Glutamatergic neuron (in vitro differentiated cells): ENCODE results near the gene TAT. TPM values are rescaled to one million over a fixed set of nuclear protein-coding genes. Genes with fewer than 3 reads are reported as not detected.
"Not testable (repeated sequence)": the region's sequence is repeated elsewhere in the genome, so short reads cannot be mapped to it uniquely, and the experiment has no call there.

Source experiments
- DNase-seq: peaks from one replicate; pipeline ENCODE4 v3.0.0; 2022
- H3K27ac Mint-ChIP-seq: one replicate; pipeline ENCODE4 v1.8.0; 2020; ENCODE audit warnings: mild to moderate bottlenecking, mixed read lengths, inconsistent platforms; ENCODE audit not compliant: unreplicated experiment
- H3K27me3 Mint-ChIP-seq: one replicate; pipeline ENCODE4 v1.8.0; 2020; ENCODE audit warnings: mild to moderate bottlenecking, moderate library complexity, mixed read lengths, inconsistent platforms; ENCODE audit not compliant: unreplicated experiment
- H3K36me3 Mint-ChIP-seq: one replicate; pipeline ENCODE4 v1.8.0; 2020; ENCODE audit warnings: mild to moderate bottlenecking, mixed read lengths, inconsistent platforms; ENCODE audit not compliant: unreplicated experiment
- H3K4me1 Mint-ChIP-seq: one replicate; pipeline ENCODE4 v1.8.0; 2020; ENCODE audit warnings: mild to moderate bottlenecking, low read depth, mixed read lengths, inconsistent platforms; ENCODE audit not compliant: unreplicated experiment
- H3K4me3 Mint-ChIP-seq: one replicate; pipeline ENCODE4 v1.8.0; 2020; ENCODE audit warnings: mild to moderate bottlenecking, mixed read lengths, inconsistent platforms; ENCODE audit not compliant: unreplicated experiment
- H3K9me3 Mint-ChIP-seq: one replicate; pipeline ENCODE4 v1.8.0; 2020; ENCODE audit warnings: mild to moderate bottlenecking, moderate library complexity, mixed read lengths, inconsistent platforms; ENCODE audit not compliant: unreplicated experiment
- total RNA-seq: library from RNA; stranded (reverse); fragmentation: NEBNext Ultra II Directional; extraction: Animal tissue kit (Norgen Biotek cat#: 25700); gene quantifications from one replicate; pipeline ENCODE4 v1.2.1, GENCODE V29; 2021; ENCODE audit not compliant: unreplicated experiment
- TF ChIP-seq, protein P1 (sequence below): fragments of 200-600 bp; sonication (generic); IDR thresholded peaks from one replicate; pipeline ENCODE4 v1.5.0; 2021; ENCODE audit not compliant: partially characterized antibody, unreplicated experiment

Gene TAT
- total RNA-seq, 1 donor from 2014 or later, result not detected

DNA sequence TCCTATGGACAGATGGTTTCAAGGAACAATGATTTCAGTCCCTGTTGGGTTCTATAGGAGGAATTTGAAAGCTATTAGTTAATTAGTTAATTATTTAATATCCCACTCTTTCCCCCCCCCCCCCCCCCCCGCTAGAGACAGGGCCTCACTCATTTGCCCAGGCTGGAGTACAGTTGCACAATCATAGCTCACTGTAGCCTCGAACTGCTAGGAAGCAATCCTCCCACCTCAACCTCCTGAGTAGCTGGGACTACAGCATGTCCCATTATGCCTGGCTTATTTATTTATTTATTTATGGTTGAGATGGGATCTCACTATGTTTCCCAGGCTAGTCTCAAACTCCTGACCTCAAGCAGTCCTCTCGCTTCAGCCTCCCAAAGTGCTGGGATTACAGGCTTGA lies 15.0 kb upstream of the TAT start:
- peaks cover 3% of the 10 kb centered on the region for H3K9me3 Mint-ChIP-seq
- no peaks in the 10 kb centered on the region for H3K36me3 Mint-ChIP-seq
- TF ChIP-seq, protein P1, sequence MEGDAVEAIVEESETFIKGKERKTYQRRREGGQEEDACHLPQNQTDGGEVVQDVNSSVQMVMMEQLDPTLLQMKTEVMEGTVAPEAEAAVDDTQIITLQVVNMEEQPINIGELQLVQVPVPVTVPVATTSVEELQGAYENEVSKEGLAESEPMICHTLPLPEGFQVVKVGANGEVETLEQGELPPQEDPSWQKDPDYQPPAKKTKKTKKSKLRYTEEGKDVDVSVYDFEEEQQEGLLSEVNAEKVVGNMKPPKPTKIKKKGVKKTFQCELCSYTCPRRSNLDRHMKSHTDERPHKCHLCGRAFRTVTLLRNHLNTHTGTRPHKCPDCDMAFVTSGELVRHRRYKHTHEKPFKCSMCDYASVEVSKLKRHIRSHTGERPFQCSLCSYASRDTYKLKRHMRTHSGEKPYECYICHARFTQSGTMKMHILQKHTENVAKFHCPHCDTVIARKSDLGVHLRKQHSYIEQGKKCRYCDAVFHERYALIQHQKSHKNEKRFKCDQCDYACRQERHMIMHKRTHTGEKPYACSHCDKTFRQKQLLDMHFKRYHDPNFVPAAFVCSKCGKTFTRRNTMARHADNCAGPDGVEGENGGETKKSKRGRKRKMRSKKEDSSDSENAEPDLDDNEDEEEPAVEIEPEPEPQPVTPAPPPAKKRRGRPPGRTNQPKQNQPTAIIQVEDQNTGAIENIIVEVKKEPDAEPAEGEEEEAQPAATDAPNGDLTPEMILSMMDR, result no peak
- H3K27ac Mint-ChIP-seq, result no peak overlapping the region
- DNase-seq, result no peak
- H3K27me3 Mint-ChIP-seq, result no peaks in the 10 kb centered on the region
- no peaks in the 10 kb centered on the region for H3K4me1 Mint-ChIP-seq
- H3K4me3 Mint-ChIP-seq, result no peak overlapping the region

- Mint-ChIP-seq H3K36me3 (no peaks in the 10 kb centered on the region), H3K27ac (no peak overlapping the region), H3K9me3 (peaks cover 3% of the 10 kb centered on the region), H3K27me3 (peaks cover 2% of the 10 kb centered on the region), H3K4me1 (no peaks in the 10 kb centered on the region), H3K4me3 (no peak overlapping the region)
- no peak for DNase-seq
- TF ChIP-seq, protein P1, result no peak
Measured at GRCh38 chr16:71590584-71590983, 13.7 kb upstream of the TAT start.

GRCh38 chr16:71590071-71590470 lies 13.2 kb upstream of the TAT start:
- H3K4me3 Mint-ChIP-seq, H3K27ac Mint-ChIP-seq, H3K36me3 Mint-ChIP-seq, H3K4me1 Mint-ChIP-seq, DNase-seq, H3K27me3 Mint-ChIP-seq, H3K9me3 Mint-ChIP-seq: not testable (repeated sequence)

GRCh38 chr16:71589334-71589733 lies 12.4 kb upstream of the TAT start:
- not testable (repeated sequence) for H3K27ac Mint-ChIP-seq, DNase-seq, H3K4me1 Mint-ChIP-seq, H3K9me3 Mint-ChIP-seq, H3K4me3 Mint-ChIP-seq, H3K36me3 Mint-ChIP-seq, H3K27me3 Mint-ChIP-seq

DNA sequence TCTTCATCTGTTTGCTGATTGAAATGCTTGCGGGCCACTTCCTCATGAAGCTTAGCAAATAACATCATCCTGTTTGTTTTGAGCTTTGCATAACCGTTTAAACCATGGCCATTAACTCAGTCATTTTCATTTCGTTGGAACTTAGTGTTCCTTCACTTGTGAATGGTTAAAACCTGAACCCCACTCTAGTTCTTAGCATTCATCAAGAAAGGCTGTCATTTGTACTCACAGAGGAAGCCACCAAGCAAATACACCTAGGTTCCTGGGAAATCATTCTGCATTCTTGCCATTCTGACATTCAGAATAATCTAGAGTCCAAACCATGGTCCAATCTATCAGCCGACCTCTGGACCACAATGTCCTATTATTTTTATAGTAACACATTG lies 8.4 kb upstream of the TAT start:
- TF ChIP-seq, protein P1, result no peak
- no peaks in the 10 kb centered on the region for H3K36me3 Mint-ChIP-seq
- H3K4me1 Mint-ChIP-seq, result no peaks in the 10 kb centered on the region
- H3K27me3 Mint-ChIP-seq, result peaks cover 2% of the 10 kb centered on the region
- H3K27ac Mint-ChIP-seq, result no peak overlapping the region
- peaks cover 2% of the 10 kb centered on the region for H3K9me3 Mint-ChIP-seq
- DNase-seq, result no peak
- H3K4me3 Mint-ChIP-seq, result no peak overlapping the region

- Mint-ChIP-seq H3K4me1 (no peaks in the 10 kb centered on the region), H3K4me3 (no peak overlapping the region), H3K36me3 (no peaks in the 10 kb centered on the region), H3K9me3 (peaks cover 2% of the 10 kb centered on the region), H3K27ac (no peak overlapping the region), H3K27me3 (peaks cover 2% of the 10 kb centered on the region)
- TF ChIP-seq, protein P1, result no peak
- no peak for DNase-seq
Measured at GRCh38 chr16:71584543-71585317, 7.8 kb upstream of the TAT start.

DNA sequence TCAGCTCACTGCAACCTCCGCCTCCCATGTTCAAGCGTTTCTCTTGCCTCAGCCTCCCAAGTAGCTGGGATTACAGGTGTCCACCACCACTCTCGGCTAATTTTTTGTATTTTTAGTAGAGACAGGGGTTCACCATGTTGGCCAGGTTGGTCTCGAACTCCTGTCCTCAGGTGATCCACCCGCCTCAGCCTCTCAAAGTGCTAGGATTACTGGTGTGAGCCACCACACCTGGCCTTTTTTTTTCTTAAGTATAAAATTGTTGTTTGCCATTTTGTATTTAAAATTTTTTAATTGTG lies 5.6 kb upstream of the TAT start:
- not testable (repeated sequence) for H3K27ac Mint-ChIP-seq, H3K36me3 Mint-ChIP-seq, H3K4me1 Mint-ChIP-seq, DNase-seq, H3K4me3 Mint-ChIP-seq, H3K9me3 Mint-ChIP-seq, H3K27me3 Mint-ChIP-seq
